Ishikawa (cell line): ENCODE measurements around the gene AUTS2.

Source experiments
- CEBPB ChIP-seq: IDR thresholded peaks from 2 replicates; pipeline ENCODE4 v1.6.1; 2012
- CREB1 ChIP-seq: IDR thresholded peaks from 2 replicates; pipeline ENCODE4 v1.6.1; 2012; ENCODE audit warnings: low read depth
- EGR1 ChIP-seq: IDR thresholded peaks from 2 replicates; pipeline ENCODE4 v1.6.1; 2012
- EP300 ChIP-seq: IDR thresholded peaks from 2 replicates; pipeline ENCODE4 v1.6.1; 2012; ENCODE audit warnings: borderline replicate concordance
- FOXM1 ChIP-seq: IDR thresholded peaks from 2 replicates; pipeline ENCODE4 v1.6.1; 2012; ENCODE audit warnings: low read depth, borderline replicate concordance
- NFIC ChIP-seq: IDR thresholded peaks from 2 replicates; pipeline ENCODE4 v1.6.1; 2012
- RAD21 ChIP-seq: IDR thresholded peaks from 2 replicates; pipeline ENCODE4 v1.6.1; 2012; ENCODE audit warnings: low read depth
- TAF1 ChIP-seq: IDR thresholded peaks from 2 replicates; pipeline ENCODE4 v1.6.1; 2012; ENCODE audit warnings: low read depth, mild to moderate bottlenecking
- TCF12 ChIP-seq: IDR thresholded peaks from 2 replicates; pipeline ENCODE4 v1.6.1; 2012; ENCODE audit warnings: low read depth
- TEAD4 ChIP-seq: IDR thresholded peaks from 2 replicates; pipeline ENCODE4 v1.6.1; 2012
- YY1 ChIP-seq: IDR thresholded peaks from 2 replicates; pipeline ENCODE4 v1.6.1; 2012; ENCODE audit warnings: low read depth
- ZBTB7A ChIP-seq: IDR thresholded peaks from 2 replicates; pipeline ENCODE4 v1.6.1; 2012; ENCODE audit warnings: low read depth
- TF ChIP-seq, protein P1 (sequence below): IDR thresholded peaks from 2 replicates; pipeline ENCODE4 v1.6.1; 2012; ENCODE audit warnings: low read depth, mild to moderate bottlenecking
- TF ChIP-seq, protein P2 (sequence below): IDR thresholded peaks from 2 replicates; pipeline ENCODE4 v1.6.1; 2012
- TF ChIP-seq, protein P3 (sequence below): IDR thresholded peaks from 2 replicates; pipeline ENCODE4 v1.6.1; 2012

AUTS2 gene

DNA sequence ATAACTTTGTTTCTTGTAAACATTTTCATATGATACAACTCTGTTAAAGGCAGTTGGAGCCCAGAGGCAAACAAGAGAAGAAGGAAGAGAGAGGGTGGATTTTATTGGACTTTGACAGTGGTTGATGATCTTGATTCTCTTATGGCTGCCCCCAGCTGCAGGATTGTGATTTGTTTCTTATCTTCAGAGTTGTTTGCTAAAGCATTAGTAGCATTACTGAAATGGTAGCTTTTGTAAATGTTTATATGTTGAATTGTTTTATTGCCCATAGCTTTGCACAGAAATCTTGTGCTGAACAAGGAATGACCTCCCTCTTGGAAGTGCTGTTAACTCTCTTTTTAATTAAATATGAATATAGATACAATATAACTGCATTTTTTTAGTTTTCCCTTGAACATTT is 309.4 kb downstream of the AUTS2 start:
- TF ChIP-seq RAD21 (no peak), ZBTB7A (no peak), TCF12 (no peak), TAF1 (no peak)

DNA sequence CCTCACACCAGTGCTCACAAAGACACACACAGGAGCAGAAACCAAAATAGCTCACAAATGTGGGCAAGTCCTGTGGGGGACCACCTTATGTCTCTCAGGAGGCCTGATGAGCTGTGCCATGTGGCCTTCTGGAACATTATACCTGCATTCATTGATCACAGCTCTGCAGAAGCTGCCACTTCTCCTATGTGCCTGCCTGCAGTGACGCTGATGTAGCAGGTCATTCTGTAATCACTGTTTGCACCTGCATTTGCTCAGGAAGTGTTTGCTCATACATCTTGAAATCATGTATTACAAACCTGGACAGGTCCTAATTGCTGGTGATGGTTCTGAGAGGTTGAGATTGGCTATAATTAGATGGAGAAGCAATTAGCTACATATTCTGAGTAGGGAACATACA is 310.2 kb downstream of the AUTS2 start:
- TF ChIP-seq TAF1 (no peak), CREB1 (no peak), TCF12 (no peak), NFIC (no peak), FOXM1 (no peak), CEBPB (no peak), RAD21 (no peak), YY1 (no peak), TEAD4 (no peak), ZBTB7A (no peak), EGR1 (no peak), EP300 (no peak)
- TF ChIP-seq, protein P1, sequence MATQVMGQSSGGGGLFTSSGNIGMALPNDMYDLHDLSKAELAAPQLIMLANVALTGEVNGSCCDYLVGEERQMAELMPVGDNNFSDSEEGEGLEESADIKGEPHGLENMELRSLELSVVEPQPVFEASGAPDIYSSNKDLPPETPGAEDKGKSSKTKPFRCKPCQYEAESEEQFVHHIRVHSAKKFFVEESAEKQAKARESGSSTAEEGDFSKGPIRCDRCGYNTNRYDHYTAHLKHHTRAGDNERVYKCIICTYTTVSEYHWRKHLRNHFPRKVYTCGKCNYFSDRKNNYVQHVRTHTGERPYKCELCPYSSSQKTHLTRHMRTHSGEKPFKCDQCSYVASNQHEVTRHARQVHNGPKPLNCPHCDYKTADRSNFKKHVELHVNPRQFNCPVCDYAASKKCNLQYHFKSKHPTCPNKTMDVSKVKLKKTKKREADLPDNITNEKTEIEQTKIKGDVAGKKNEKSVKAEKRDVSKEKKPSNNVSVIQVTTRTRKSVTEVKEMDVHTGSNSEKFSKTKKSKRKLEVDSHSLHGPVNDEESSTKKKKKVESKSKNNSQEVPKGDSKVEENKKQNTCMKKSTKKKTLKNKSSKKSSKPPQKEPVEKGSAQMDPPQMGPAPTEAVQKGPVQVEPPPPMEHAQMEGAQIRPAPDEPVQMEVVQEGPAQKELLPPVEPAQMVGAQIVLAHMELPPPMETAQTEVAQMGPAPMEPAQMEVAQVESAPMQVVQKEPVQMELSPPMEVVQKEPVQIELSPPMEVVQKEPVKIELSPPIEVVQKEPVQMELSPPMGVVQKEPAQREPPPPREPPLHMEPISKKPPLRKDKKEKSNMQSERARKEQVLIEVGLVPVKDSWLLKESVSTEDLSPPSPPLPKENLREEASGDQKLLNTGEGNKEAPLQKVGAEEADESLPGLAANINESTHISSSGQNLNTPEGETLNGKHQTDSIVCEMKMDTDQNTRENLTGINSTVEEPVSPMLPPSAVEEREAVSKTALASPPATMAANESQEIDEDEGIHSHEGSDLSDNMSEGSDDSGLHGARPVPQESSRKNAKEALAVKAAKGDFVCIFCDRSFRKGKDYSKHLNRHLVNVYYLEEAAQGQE, result no peak
- TF ChIP-seq, protein P2, sequence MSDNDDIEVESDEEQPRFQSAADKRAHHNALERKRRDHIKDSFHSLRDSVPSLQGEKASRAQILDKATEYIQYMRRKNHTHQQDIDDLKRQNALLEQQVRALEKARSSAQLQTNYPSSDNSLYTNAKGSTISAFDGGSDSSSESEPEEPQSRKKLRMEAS, result no peak
- TF ChIP-seq, protein P3, sequence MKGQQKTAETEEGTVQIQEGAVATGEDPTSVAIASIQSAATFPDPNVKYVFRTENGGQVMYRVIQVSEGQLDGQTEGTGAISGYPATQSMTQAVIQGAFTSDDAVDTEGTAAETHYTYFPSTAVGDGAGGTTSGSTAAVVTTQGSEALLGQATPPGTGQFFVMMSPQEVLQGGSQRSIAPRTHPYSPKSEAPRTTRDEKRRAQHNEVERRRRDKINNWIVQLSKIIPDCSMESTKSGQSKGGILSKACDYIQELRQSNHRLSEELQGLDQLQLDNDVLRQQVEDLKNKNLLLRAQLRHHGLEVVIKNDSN, result no peak

DNA sequence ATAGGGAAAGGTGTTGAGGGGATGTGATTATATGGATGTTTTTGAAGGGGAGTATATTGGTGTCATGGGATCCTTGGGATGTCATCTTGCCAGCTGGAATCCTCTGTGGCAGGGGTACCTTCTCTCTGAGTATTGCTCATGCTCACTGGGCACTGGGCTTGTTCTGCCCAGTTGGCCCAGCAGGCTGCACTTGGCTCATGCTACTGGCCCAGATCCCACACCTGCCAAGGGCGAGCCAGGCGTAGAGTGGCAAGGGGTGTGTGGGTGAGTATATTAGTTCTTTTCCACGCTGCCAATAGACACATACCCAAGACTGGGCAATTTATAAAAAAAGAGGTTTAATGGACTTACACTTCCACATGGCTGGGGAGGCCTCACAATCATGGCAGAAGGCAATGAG is 311.9 kb downstream of the AUTS2 start:
- TF ChIP-seq YY1 (no peak), TAF1 (no peak), NFIC (no peak), EP300 (no peak), CEBPB (no peak), EGR1 (no peak), RAD21 (no peak)
- TF ChIP-seq, protein P1, result no peak
- TF ChIP-seq, protein P2, result no peak

DNA sequence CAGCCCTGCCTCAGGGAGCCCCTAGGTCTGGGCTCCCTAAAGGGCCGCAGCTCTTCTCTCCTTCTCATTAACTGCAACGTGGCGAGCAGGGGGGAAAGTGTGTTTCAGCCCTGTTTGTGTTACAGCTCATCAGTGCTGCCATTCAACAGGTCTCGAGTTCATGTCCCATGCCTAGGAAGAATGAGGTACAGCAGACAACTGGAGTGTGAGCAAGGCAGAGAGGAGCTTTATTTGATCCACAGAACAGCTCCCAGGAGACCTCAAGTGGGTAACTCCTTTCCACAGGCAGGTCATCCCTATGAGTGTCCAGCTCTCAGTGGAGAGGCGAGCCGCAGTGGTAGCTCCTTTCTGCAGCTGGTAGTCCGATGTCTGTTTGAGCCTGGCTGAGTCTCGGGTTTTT is 313.1 kb downstream of the AUTS2 start:
- TF ChIP-seq EGR1, result no peak

DNA sequence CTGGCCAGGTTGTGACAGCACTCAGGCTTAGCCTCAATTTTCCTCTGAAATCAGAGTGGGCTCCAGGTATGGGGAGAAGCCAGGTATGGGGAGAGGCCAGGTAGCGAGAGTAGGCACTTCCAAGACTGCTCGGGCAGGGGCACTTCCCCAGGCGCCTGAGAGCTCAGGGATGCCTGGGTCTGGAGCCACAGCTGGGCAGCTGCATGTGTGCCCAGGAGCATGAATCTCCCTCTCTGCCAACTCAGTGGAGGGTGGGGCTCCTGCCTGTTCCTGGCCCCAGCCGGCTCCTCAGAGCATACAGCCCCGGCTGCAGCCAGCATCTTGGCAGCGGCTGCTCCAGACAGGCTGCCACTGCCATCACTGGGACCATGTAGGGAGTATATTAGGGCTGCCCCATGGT is 313.9 kb downstream of the AUTS2 start:
- TF ChIP-seq, protein P3, result no peak
- TF ChIP-seq EP300, result no peak
- TF ChIP-seq CREB1, result no peak
- no peak for TF ChIP-seq NFIC
- TF ChIP-seq FOXM1, result no peak
- TF ChIP-seq RAD21, result no peak
- TF ChIP-seq, protein P1, result no peak
- TF ChIP-seq TAF1, result no peak
- TF ChIP-seq ZBTB7A, result no peak
- TF ChIP-seq, protein P2, result no peak
- no peak for TF ChIP-seq CEBPB
- TF ChIP-seq TEAD4, result no peak
- TF ChIP-seq YY1, result no peak
- no peak for TF ChIP-seq TCF12
